ENCODE results near the gene UGT2B17. TPM values are rescaled to one million over a fixed set of nuclear protein-coding genes. Genes with fewer than 3 reads are reported as not detected.
"Not testable (repeated sequence)": the region's sequence is repeated elsewhere in the genome, so short reads cannot be mapped to it uniquely, and the experiment has no call there.

UGT2B17 gene
- polyA plus RNA-seq, 1 donor from 2014 or later = not detected

DNA sequence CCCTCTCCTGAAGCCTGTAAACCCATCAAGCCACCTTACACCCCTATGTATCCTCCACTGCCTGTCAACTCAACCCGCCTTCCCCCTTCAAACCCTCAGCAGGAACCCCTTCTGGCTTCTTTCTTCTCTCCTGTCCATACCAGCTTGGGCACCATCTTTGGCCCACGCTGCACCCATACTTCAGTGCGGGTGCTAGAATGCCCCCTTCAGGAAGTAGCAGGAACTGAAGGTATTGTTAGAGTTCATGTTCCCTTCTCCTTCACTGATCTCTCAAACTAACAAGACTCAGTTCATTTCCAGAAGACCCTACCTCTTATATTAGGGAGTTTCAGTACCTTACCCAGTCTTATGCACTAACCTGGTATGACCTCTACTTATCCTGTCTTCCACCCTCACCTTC lies 1.5 kb upstream of the UGT2B17 start:
- Histone ChIP-seq H3K79me2 (replicated peaks; ENCODE audit: insufficient read depth, low read length) (no peaks in the 10 kb centered on the region), H3K9me3 (ENCODE audit: low read length) (no peaks in the 10 kb centered on the region), H3K4me3 (ENCODE audit: low read length) (no peak overlapping the region), H4K20me1 (ENCODE audit: insufficient read depth) (no peaks in the 10 kb centered on the region), H3K9ac (ENCODE audit: low read length) (no peak overlapping the region), H2AFZ (ENCODE audit: low read depth, low read length) (no peak overlapping the region), H3K4me2 (ENCODE audit: low read length) (no peak overlapping the region), H3K9me2 (ENCODE audit: insufficient read depth, low read length) (no peaks in the 10 kb centered on the region), H3K36me3 (ENCODE audit: insufficient read depth, low read length) (no peaks in the 10 kb centered on the region), H3K27ac (ENCODE audit: low read length) (no peak overlapping the region), H3F3A (ENCODE audit: insufficient read depth, low read length, poor library complexity, severe bottlenecking) (no peaks in the 10 kb centered on the region), H3K27me3 (ENCODE audit: insufficient read depth, low read depth, low read length) (no peaks in the 10 kb centered on the region)
- TF ChIP-seq POLR2AphosphoS5 (IDR thresholded peaks at IDR 0.05) (no peak), CTCF (IDR thresholded peaks at IDR 0.05; ENCODE audit: poor library complexity, severe bottlenecking) (no peak)

DNA sequence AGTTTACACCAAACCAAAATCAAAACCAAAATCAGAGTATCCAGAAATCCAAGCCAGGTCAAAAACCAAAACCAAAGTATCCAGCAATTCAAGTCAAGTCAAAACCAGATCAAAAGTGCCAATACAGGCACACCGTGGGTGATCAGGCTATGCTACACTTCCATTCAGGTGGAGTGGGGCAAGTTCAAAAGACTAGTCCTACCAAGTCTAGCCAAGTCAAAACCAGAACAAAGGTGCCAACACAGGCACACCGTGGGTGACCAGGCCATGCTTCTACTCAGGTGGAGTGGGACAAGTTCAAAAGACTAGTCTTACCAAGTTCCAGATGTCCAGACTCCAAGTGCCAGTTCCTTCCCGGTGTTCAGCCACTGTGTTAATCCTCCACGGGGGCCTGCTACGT lies 486 bp downstream of the UGT2B17 start:
- not testable (repeated sequence) for H3K9ac ChIP-seq (ENCODE audit: low read length); H3K27ac ChIP-seq (ENCODE audit: low read length); H3K36me3 ChIP-seq (ENCODE audit: insufficient read depth, low read length); H3K9me3 ChIP-seq (ENCODE audit: low read length); H2AFZ ChIP-seq (ENCODE audit: low read depth, low read length); H3K27me3 ChIP-seq (ENCODE audit: insufficient read depth, low read depth, low read length); H3K79me2 ChIP-seq (replicated peaks; ENCODE audit: insufficient read depth, low read length); H4K20me1 ChIP-seq (ENCODE audit: insufficient read depth); H3K4me2 ChIP-seq (ENCODE audit: low read length); H3K9me2 ChIP-seq (ENCODE audit: insufficient read depth, low read length); H3K4me3 ChIP-seq (ENCODE audit: low read length); H3F3A ChIP-seq (ENCODE audit: insufficient read depth, low read length, poor library complexity, severe bottlenecking)

DNA sequence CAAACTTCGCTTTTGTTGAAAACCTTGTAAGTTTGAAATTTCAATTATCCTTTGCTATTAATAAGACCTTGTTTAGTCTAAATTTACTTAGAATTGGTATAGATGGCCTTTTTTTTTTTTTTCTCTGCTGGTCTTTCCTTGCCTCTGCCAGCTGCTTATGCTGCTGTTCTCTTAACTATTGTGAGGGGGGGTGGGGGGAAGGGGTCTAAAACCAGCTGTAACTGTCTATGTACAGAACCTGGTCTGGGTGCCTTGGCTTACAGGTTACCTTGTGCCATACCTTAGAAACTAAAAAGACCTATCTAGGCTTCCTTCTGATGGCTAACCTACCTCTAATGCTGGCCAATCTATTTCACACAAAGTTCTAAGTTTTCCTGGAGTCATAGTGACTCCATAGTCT lies 1.0 kb downstream of the UGT2B17 start:
- Histone ChIP-seq H3K9me2 (ENCODE audit: insufficient read depth, low read length) (no peaks in the 10 kb centered on the region), H3K27ac (ENCODE audit: low read length) (no peak overlapping the region), H3K9me3 (ENCODE audit: low read length) (no peaks in the 10 kb centered on the region), H3K4me3 (ENCODE audit: low read length) (no peak overlapping the region), H3F3A (ENCODE audit: insufficient read depth, low read length, poor library complexity, severe bottlenecking) (no peaks in the 10 kb centered on the region), H3K36me3 (ENCODE audit: insufficient read depth, low read length) (no peaks in the 10 kb centered on the region), H3K4me2 (ENCODE audit: low read length) (no peak overlapping the region), H4K20me1 (ENCODE audit: insufficient read depth) (no peaks in the 10 kb centered on the region), H3K79me2 (replicated peaks; ENCODE audit: insufficient read depth, low read length) (no peaks in the 10 kb centered on the region), H2AFZ (ENCODE audit: low read depth, low read length) (no peak overlapping the region), H3K27me3 (ENCODE audit: insufficient read depth, low read depth, low read length) (no peaks in the 10 kb centered on the region), H3K9ac (ENCODE audit: low read length) (no peak overlapping the region)
- TF ChIP-seq, protein P1, sequence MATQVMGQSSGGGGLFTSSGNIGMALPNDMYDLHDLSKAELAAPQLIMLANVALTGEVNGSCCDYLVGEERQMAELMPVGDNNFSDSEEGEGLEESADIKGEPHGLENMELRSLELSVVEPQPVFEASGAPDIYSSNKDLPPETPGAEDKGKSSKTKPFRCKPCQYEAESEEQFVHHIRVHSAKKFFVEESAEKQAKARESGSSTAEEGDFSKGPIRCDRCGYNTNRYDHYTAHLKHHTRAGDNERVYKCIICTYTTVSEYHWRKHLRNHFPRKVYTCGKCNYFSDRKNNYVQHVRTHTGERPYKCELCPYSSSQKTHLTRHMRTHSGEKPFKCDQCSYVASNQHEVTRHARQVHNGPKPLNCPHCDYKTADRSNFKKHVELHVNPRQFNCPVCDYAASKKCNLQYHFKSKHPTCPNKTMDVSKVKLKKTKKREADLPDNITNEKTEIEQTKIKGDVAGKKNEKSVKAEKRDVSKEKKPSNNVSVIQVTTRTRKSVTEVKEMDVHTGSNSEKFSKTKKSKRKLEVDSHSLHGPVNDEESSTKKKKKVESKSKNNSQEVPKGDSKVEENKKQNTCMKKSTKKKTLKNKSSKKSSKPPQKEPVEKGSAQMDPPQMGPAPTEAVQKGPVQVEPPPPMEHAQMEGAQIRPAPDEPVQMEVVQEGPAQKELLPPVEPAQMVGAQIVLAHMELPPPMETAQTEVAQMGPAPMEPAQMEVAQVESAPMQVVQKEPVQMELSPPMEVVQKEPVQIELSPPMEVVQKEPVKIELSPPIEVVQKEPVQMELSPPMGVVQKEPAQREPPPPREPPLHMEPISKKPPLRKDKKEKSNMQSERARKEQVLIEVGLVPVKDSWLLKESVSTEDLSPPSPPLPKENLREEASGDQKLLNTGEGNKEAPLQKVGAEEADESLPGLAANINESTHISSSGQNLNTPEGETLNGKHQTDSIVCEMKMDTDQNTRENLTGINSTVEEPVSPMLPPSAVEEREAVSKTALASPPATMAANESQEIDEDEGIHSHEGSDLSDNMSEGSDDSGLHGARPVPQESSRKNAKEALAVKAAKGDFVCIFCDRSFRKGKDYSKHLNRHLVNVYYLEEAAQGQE (IDR thresholded peaks at IDR 0.05; ENCODE audit: borderline replicate concordance) = no peak
- TF ChIP-seq MXI1 (conservative IDR thresholded peaks at IDR 0.05; ENCODE audit: poor library complexity, severe bottlenecking) = no peak
- TF ChIP-seq EP300 (conservative IDR thresholded peaks at IDR 0.05; ENCODE audit: poor library complexity, severe bottlenecking) = no peak
- TF ChIP-seq SMC3 (conservative IDR thresholded peaks at IDR 0.05; ENCODE audit: poor library complexity) = no peak
- no peak for TF ChIP-seq TAF1 (IDR thresholded peaks at IDR 0.05; ENCODE audit: low read depth)
- no peak for TF ChIP-seq POLR2AphosphoS5 (IDR thresholded peaks at IDR 0.05)
- no peak for TF ChIP-seq CTCF (IDR thresholded peaks at IDR 0.05; ENCODE audit: poor library complexity, severe bottlenecking)
- no peak for TF ChIP-seq RAD21 (conservative IDR thresholded peaks at IDR 0.05)

All from neural cell (in vitro differentiated cells).